ENCODE data around the gene ZFHX3. TPM values are rescaled to one million over a fixed set of nuclear protein-coding genes. Genes with fewer than 3 reads are reported as not detected.

The ZFHX3 gene
- total and polyA plus RNA-seq, 10 of the 15 experiments (the other 5 are each of a cell fraction or from before 2014, with no cell fraction given): 0.68 to 8.6 (median 2.0) TPM

DNA sequence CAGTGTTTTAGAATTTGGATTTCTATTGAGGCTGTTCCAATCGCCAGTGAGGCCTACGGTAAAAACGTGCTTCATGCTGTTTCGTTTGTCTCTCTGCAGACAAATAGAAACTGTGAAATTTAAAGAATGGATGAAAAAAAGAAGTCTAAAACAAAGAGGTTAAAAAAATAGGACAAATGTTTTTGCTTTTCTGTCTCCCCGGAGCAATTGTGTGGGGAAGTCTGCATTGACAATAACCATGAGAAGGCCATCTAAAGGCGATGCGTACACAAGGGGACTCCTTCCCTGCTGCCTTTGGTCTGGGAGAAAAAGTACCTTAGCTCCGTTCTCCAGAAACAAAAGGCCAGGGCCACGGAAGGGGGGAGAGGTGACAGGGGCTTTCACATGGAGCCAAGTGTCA lies 4.6 kb upstream of the ZFHX3 start (continued):
- TF ChIP-seq, protein P1, sequence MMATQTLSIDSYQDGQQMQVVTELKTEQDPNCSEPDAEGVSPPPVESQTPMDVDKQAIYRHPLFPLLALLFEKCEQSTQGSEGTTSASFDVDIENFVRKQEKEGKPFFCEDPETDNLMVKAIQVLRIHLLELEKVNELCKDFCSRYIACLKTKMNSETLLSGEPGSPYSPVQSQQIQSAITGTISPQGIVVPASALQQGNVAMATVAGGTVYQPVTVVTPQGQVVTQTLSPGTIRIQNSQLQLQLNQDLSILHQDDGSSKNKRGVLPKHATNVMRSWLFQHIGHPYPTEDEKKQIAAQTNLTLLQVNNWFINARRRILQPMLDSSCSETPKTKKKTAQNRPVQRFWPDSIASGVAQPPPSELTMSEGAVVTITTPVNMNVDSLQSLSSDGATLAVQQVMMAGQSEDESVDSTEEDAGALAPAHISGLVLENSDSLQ (IDR thresholded peaks at IDR 0.05): no peak

DNA sequence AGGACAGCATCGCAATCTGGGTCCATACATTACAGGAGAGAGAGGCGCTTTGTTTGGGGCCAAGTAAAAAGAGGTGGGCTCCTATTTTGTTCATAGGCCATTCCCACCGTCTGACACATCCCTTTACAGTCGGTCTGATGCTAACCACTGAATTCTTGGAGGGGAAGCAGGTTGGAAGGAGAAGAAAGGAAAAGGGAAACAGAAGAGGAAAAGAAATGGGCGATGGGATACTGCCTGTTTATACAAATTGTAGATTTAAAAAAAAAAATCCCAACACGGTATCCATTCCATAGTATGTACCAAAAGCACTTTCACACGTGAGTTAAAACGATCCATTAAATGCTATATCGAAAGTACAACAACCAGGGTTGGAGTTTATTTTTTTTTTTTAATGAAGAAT lies 4.0 kb upstream of the ZFHX3 start:
- WGBS (ENCODE audit: insufficient coverage, insufficient replicate concordance, low lambda C conversion rate, missing lambda C conversion rate): 97% methylated on average over 9 of the region's 9 CpGs
- Histone ChIP-seq H3K36me3 (ENCODE audit: control insufficient read depth in 2 of 2, insufficient read depth in 2 of 2, low read length in 1 of 2) (no peaks in the 10 kb centered on the region), H3K27me3 (replicated peaks in 1 of 2; ENCODE audit: control insufficient read depth in 2 of 2, insufficient read depth in 2 of 2, low read length in 1 of 2) (no peaks in the 10 kb centered on the region), H2AFZ (ENCODE audit: control insufficient read depth, low read depth, low read length) (no peak overlapping the region), H4K20me1 (ENCODE audit: control insufficient read depth, insufficient read depth) (no peaks in the 10 kb centered on the region), H3K4me1 (ENCODE audit: control insufficient read depth, insufficient read depth, low read length) (peaks cover 19% of the 10 kb centered on the region), H3K27ac (ENCODE audit: control insufficient read depth, insufficient read depth) (no peak overlapping the region), H3K4me3 (no peak overlapping the region), H3K9me3 (replicated peaks; ENCODE audit: control insufficient read depth, insufficient read depth, low read length) (no peaks in the 10 kb centered on the region), H3K4me2 (ENCODE audit: control insufficient read depth, insufficient read depth) (no peak overlapping the region), H3K9ac (ENCODE audit: control insufficient read depth, insufficient read depth, low read length) (no peak overlapping the region), H3K79me2 (ENCODE audit: control insufficient read depth, insufficient read depth, low read length) (peaks cover 6% of the 10 kb centered on the region)
- in situ Hi-C loops (cut with MboI) (no loop called here), intact Hi-C loops (cut with micrococcal nuclease; ENCODE audit: unreplicated experiment) (no loop called here)
- no peak for DNase-seq (ENCODE audit: low read depth, low spot score)
- CTCF ChIA-PET: interaction anchor here (1.1 to 11.3 kb wide), 2 partner anchors 15 to 219 kb away, joined by 5 to 57 read pairs; no protein-coding TSS in a partner anchor
- POLR2A ChIA-PET: no interaction called here
- TF ChIP-seq BRCA1 (IDR thresholded peaks at IDR 0.05; ENCODE audit: low read depth, low read length): no peak
- TF ChIP-seq ZNF274 (IDR thresholded peaks at IDR 0.05; ENCODE audit: insufficient read depth, insufficient read length): no peak
- TF ChIP-seq ZZZ3 (IDR thresholded peaks at IDR 0.05; ENCODE audit: control insufficient read depth, insufficient read length, low read depth): no peak
- TF ChIP-seq SREBF1 (IDR thresholded peaks at IDR 0.05; ENCODE audit: low read length): no peak
- no peak for TF ChIP-seq HCFC1 (IDR thresholded peaks at IDR 0.05; ENCODE audit: low read length)
- TF ChIP-seq, protein P2, sequence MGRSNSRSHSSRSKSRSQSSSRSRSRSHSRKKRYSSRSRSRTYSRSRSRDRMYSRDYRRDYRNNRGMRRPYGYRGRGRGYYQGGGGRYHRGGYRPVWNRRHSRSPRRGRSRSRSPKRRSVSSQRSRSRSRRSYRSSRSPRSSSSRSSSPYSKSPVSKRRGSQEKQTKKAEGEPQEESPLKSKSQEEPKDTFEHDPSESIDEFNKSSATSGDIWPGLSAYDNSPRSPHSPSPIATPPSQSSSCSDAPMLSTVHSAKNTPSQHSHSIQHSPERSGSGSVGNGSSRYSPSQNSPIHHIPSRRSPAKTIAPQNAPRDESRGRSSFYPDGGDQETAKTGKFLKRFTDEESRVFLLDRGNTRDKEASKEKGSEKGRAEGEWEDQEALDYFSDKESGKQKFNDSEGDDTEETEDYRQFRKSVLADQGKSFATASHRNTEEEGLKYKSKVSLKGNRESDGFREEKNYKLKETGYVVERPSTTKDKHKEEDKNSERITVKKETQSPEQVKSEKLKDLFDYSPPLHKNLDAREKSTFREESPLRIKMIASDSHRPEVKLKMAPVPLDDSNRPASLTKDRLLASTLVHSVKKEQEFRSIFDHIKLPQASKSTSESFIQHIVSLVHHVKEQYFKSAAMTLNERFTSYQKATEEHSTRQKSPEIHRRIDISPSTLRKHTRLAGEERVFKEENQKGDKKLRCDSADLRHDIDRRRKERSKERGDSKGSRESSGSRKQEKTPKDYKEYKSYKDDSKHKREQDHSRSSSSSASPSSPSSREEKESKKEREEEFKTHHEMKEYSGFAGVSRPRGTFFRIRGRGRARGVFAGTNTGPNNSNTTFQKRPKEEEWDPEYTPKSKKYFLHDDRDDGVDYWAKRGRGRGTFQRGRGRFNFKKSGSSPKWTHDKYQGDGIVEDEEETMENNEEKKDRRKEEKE (IDR thresholded peaks at IDR 0.05): no peak
- RAD21 ChIA-PET (ENCODE audit: unreplicated experiment): interaction anchor here (1.1 to 1.5 kb wide), 2 partner anchors 16 to 220 kb away, joined by 5 to 6 read pairs; no protein-coding TSS in a partner anchor
- no peak for FAIRE-seq
- SMC1A ChIA-PET (ENCODE audit: uncharacterized antibody, unreplicated experiment): interaction anchor here (3.8 kb wide), 1 partner anchor 219 kb away, joined by 16 read pairs; no protein-coding TSS in a partner anchor
- no peak for ATAC-seq
- BruUV-seq (replicated peaks): no TSS peak
